Panc1 (cell line): ENCODE results near the gene POLR2F. TPM values are rescaled to one million over a fixed set of nuclear protein-coding genes. Genes with fewer than 3 reads are reported as not detected.

Source experiments
- ATAC-seq: fragments of 200-7000 bp; cut with Tn5 transposase; 2 replicates; pipeline ENCODE4 v1.9.1; 2020; ENCODE audit warnings: mild to moderate bottlenecking, moderate library complexity
- BruUV-seq: library from RNA; stranded (reverse); fragments of 400-500 nt; replicated peaks from 2 replicates; lab custom pipeline; 2021; lab: Mats Ljungman, UMichigan
- CTCF ChIA-PET: fragments of 300-600 bp; sonication (Branson Sonifier 250); formaldehyde crosslinking; loops from one replicate; lab custom pipeline; 2022; ENCODE audit warnings: antibody characterized with exemption; lab: Charles Lee
- POLR2A ChIA-PET: fragments of 300-600 bp; sonication (Branson Sonifier 250); formaldehyde crosslinking; loops from one replicate; lab custom pipeline; 2022; ENCODE audit warnings: antibody characterized with exemption; lab: Charles Lee
- DNase-seq: peaks from one replicate; pipeline ENCODE4 v3.0.0-alpha.2; 2010; ENCODE audit warnings: low read depth, low spot score
- H3K27ac ChIP-seq: 2 replicates; pipeline ENCODE4 v1.5.1; 2011; ENCODE audit warnings: mild to moderate bottlenecking, low read length, inconsistent platforms
- H3K27me3 ChIP-seq: fragments of 200-500 bp; sonication (Bioruptor generic); 2 replicates; pipeline ENCODE4 v1.6.0; 2014; ENCODE audit warnings: low read length, inconsistent platforms; ENCODE audit not compliant: control insufficient read depth, insufficient read depth
- H3K36me3 ChIP-seq: fragments of 200-500 bp; sonication (Bioruptor generic); 2 replicates; pipeline ENCODE4 v1.5.1; 2014; ENCODE audit warnings: inconsistent platforms, mild to moderate bottlenecking, low read length, moderate library complexity; ENCODE audit not compliant: control insufficient read depth, insufficient read depth
- H3K4me1 ChIP-seq: 2 replicates; pipeline ENCODE4 v1.5.1; 2011; ENCODE audit warnings: inconsistent platforms, mild to moderate bottlenecking, low read length, moderate library complexity; ENCODE audit not compliant: control insufficient read depth, insufficient read depth
- H3K4me3 ChIP-seq, 2 experiments: 2 replicates each; pipeline ENCODE4 v1.5.1; 2011 to 2012; ENCODE audit warnings: low read depth in 2 of 2, low read length in 2 of 2, mild to moderate bottlenecking in 2 of 2, inconsistent platforms in 1 of 2, moderate library complexity in 1 of 2
- H3K9me3 ChIP-seq: fragments of 200-500 bp; sonication (Bioruptor generic); 2 replicates; pipeline ENCODE4 v1.5.1; 2014; ENCODE audit warnings: low read depth, mild to moderate bottlenecking, inconsistent platforms, low read length, moderate library complexity; ENCODE audit not compliant: control insufficient read depth, insufficient read depth
- POLR2AphosphoS5 ChIP-seq: IDR thresholded peaks from 2 replicates; pipeline ENCODE4 v1.6.1; 2012; ENCODE audit warnings: mild to moderate bottlenecking, low read depth, low read length, moderate library complexity
- SIN3A ChIP-seq: IDR thresholded peaks from 2 replicates; pipeline ENCODE4 v1.6.1; 2012; ENCODE audit warnings: low read depth, mild to moderate bottlenecking, low read length, moderate library complexity, borderline replicate concordance; ENCODE audit not compliant: insufficient read depth
- TCF7L2 ChIP-seq: IDR thresholded peaks from 2 replicates; pipeline ENCODE4 v1.6.1; 2011; ENCODE audit warnings: mild to moderate bottlenecking, low read depth, low read length, inconsistent platforms
- in situ Hi-C: cut with HindIII; loops from 2 replicates; pipeline ENCODE4 v1.10.0; 2016; ENCODE audit warnings: low sequenced_read_pairs, low pct_unique_long_range_greater_than_20kb
- intact Hi-C: fragments of 100-400 bp; cut with micrococcal nuclease; formaldehyde crosslinking; loops from one replicate; pipeline ENCODE4 v1.10.0; 2022; ENCODE audit not compliant: unreplicated experiment
- total RNA-seq: library from RNA; stranded (reverse); gene quantifications from one replicate; pipeline ENCODE4 v1.2.1, GENCODE V29; 2021; ENCODE audit not compliant: unreplicated experiment
- TF ChIP-seq, protein P1 (sequence below), 2 experiments: IDR thresholded peaks; 2 replicates each; pipeline ENCODE4 v1.6.1; 2011 to 2012; ENCODE audit warnings: low read depth in 2 of 2, control low read depth in 1 of 2, low read length in 1 of 2, mild to moderate bottlenecking in 1 of 2, moderate library complexity in 1 of 2; ENCODE audit not compliant: insufficient read depth in 1 of 2
- TF ChIP-seq, protein P2 (sequence below): fragments of 450-650 bp; IDR thresholded peaks from 2 replicates; pipeline ENCODE4 v1.5.1; 2017; ENCODE audit warnings: mild to moderate bottlenecking

The POLR2F gene
- total RNA-seq, 1 experiment from 2014 or later = 89.7 TPM

DNA sequence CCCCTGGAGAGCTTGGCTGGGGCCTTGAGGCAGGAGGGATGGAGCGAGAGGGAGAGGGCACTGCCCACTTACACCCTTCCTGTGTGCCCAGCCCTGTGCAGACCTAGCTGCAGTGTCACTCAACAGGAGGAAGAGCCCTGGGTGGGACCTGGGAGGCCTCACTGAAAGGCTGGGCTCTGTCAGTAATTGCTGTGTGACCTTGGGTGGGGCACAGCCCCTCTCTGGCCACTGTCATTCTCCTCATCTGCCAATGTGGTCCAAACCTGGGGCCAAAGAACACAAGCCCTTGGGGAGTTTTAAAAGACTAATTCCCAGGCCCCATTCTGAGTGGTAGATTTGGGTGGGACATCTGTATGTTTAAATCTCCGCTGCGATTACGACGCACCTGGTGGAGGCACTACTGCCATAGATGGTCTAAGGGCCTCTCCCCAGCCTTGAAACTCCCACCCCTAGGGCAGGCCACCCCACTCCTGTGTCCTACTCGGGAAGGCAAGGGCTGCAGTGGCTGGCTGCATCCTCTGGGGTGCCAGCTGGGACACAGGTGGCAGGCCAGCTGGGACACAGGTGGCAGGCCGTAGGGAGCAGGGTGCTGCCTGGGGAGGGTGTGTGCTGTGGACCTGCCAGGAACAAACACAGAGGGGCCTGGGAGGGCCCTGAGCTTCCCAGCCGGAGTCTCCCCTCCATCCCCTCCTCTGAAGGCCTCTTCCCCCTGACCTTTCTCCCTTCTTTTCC lies 43.2 kb downstream of the POLR2F start:
- BruUV-seq = no TSS peak
- no peaks in the 10 kb centered on the region for H3K9me3 ChIP-seq
- H3K4me3 ChIP-seq = no peak overlapping the region
- 0 out of 2 replicates have a peak, but pooled peaks have one; percentile 53 for ATAC-seq
- H3K4me1 ChIP-seq = no peaks in the 10 kb centered on the region
- H3K27me3 ChIP-seq = no peaks in the 10 kb centered on the region
- intact Hi-C loops (no loop called here), in situ Hi-C loops (no loop called here)
- CTCF ChIA-PET = no interaction called here
- no peaks in the 10 kb centered on the region for H3K36me3 ChIP-seq
- H3K27ac ChIP-seq = no peak overlapping the region
- no peak for DNase-seq
- TF ChIP-seq, protein P1, sequence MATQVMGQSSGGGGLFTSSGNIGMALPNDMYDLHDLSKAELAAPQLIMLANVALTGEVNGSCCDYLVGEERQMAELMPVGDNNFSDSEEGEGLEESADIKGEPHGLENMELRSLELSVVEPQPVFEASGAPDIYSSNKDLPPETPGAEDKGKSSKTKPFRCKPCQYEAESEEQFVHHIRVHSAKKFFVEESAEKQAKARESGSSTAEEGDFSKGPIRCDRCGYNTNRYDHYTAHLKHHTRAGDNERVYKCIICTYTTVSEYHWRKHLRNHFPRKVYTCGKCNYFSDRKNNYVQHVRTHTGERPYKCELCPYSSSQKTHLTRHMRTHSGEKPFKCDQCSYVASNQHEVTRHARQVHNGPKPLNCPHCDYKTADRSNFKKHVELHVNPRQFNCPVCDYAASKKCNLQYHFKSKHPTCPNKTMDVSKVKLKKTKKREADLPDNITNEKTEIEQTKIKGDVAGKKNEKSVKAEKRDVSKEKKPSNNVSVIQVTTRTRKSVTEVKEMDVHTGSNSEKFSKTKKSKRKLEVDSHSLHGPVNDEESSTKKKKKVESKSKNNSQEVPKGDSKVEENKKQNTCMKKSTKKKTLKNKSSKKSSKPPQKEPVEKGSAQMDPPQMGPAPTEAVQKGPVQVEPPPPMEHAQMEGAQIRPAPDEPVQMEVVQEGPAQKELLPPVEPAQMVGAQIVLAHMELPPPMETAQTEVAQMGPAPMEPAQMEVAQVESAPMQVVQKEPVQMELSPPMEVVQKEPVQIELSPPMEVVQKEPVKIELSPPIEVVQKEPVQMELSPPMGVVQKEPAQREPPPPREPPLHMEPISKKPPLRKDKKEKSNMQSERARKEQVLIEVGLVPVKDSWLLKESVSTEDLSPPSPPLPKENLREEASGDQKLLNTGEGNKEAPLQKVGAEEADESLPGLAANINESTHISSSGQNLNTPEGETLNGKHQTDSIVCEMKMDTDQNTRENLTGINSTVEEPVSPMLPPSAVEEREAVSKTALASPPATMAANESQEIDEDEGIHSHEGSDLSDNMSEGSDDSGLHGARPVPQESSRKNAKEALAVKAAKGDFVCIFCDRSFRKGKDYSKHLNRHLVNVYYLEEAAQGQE (IDR thresholded peaks at IDR 0.05; ENCODE audit: insufficient read depth in 1 of 2, low read depth in 2 of 2, low read length in 1 of 2) = no peak
- no peak for TF ChIP-seq TCF7L2
- TF ChIP-seq SIN3A = no peak
- TF ChIP-seq, protein P2, sequence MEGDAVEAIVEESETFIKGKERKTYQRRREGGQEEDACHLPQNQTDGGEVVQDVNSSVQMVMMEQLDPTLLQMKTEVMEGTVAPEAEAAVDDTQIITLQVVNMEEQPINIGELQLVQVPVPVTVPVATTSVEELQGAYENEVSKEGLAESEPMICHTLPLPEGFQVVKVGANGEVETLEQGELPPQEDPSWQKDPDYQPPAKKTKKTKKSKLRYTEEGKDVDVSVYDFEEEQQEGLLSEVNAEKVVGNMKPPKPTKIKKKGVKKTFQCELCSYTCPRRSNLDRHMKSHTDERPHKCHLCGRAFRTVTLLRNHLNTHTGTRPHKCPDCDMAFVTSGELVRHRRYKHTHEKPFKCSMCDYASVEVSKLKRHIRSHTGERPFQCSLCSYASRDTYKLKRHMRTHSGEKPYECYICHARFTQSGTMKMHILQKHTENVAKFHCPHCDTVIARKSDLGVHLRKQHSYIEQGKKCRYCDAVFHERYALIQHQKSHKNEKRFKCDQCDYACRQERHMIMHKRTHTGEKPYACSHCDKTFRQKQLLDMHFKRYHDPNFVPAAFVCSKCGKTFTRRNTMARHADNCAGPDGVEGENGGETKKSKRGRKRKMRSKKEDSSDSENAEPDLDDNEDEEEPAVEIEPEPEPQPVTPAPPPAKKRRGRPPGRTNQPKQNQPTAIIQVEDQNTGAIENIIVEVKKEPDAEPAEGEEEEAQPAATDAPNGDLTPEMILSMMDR = no peak
- no peak for TF ChIP-seq POLR2AphosphoS5
- POLR2A ChIA-PET = no interaction called here

DNA sequence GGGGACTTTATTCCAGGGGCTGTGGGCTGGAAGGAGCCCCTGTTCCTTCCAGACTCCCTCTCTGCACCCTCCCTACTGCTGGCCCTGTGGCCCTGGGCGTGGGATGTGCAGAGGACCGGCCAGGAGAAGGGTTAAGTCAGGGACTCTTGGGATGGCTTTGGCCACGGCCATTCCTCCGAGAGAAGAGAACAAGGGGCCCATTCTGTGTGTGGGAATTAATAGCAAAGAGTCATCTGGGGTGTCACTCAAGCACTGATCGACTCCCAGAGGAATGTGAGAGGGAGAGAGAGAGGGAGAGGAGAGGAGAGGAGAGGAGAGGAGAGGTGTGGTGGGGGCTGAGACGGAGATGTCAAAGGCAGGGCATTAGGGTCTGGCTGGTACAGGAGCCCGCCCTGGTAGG lies 45.0 kb downstream of the POLR2F start:
- H3K9me3 ChIP-seq = no peaks in the 10 kb centered on the region
- no peaks in the 10 kb centered on the region for H3K27me3 ChIP-seq
- H3K4me1 ChIP-seq = no peaks in the 10 kb centered on the region
- intact Hi-C loops (no loop called here), in situ Hi-C loops (no loop called here)
- no peak overlapping the region for H3K27ac ChIP-seq
- POLR2A ChIA-PET = no interaction called here
- CTCF ChIA-PET = no interaction called here
- TF ChIP-seq, protein P2 = no peak
- TF ChIP-seq, protein P1 (IDR thresholded peaks at IDR 0.05; ENCODE audit: insufficient read depth in 1 of 2, low read depth in 2 of 2, low read length in 1 of 2) = no peak
- TF ChIP-seq SIN3A (no peak), TCF7L2 (no peak), POLR2AphosphoS5 (no peak)
- no TSS peak for BruUV-seq
- no peak overlapping the region for H3K4me3 ChIP-seq
- no peak for ATAC-seq
- no peaks in the 10 kb centered on the region for H3K36me3 ChIP-seq
- no peak for DNase-seq
